DND-41 (cell line): ENCODE results near the gene SYNDIG1.

Experiments
- ATAC-seq: fragments of 200-7000 bp; cut with Tn5 transposase; 3 replicates; pipeline ENCODE4 v1.9.1; 2021; ENCODE audit warnings: low read depth; ENCODE audit not compliant: insufficient read depth
- DNase-seq: peaks from one replicate; pipeline ENCODE4 v3.0.0-alpha.2; 2020
- H2AFZ ChIP-seq: 2 replicates; pipeline ENCODE4 v1.6.0; 2012; ENCODE audit warnings: low read depth, low read length
- H3K27ac ChIP-seq: 2 replicates; pipeline ENCODE4 v1.5.1; 2012; ENCODE audit warnings: low read length, inconsistent platforms
- H3K27me3 ChIP-seq: fragments of 200-600 bp; sonication (generic); 2 replicates; pipeline ENCODE4 v1.6.0; 2012; ENCODE audit warnings: low read length, mild to moderate bottlenecking, inconsistent platforms; ENCODE audit not compliant: insufficient read depth, poor library complexity
- H3K36me3 ChIP-seq: 2 replicates; pipeline ENCODE4 v1.5.1; 2012; ENCODE audit warnings: low read length, inconsistent platforms; ENCODE audit not compliant: insufficient read depth
- H3K4me1 ChIP-seq: 2 replicates; pipeline ENCODE4 v1.5.1; 2012; ENCODE audit warnings: mild to moderate bottlenecking, low read length; ENCODE audit not compliant: insufficient read depth
- H3K4me2 ChIP-seq: 2 replicates; pipeline ENCODE4 v1.6.0; 2012; ENCODE audit warnings: mild to moderate bottlenecking, moderate library complexity, low read length, inconsistent platforms; ENCODE audit not compliant: insufficient read depth
- H3K4me3 ChIP-seq, 2 experiments: fragments of 200-600 bp in 1 of 2; shearing (Covaris generic) in 1 of 2; 2 replicates each; pipeline ENCODE4 v1.5.1; 2012 to 2016; ENCODE audit warnings: inconsistent platforms in 2 of 2, low read length in 2 of 2, mild to moderate bottlenecking in 2 of 2, low read depth in 1 of 2, moderate library complexity in 1 of 2
- H3K79me2 ChIP-seq: 2 replicates; pipeline ENCODE4 v1.6.0; 2012; ENCODE audit warnings: low read length, inconsistent platforms; ENCODE audit not compliant: insufficient read depth
- H3K9ac ChIP-seq: 2 replicates; pipeline ENCODE4 v1.6.0; 2012; ENCODE audit warnings: low read depth, mild to moderate bottlenecking, inconsistent platforms, low read length, moderate library complexity
- H3K9me3 ChIP-seq: 2 replicates; pipeline ENCODE4 v1.5.1; 2012; ENCODE audit warnings: low read length, moderate library complexity, mild to moderate bottlenecking, inconsistent platforms; ENCODE audit not compliant: insufficient read depth, severe bottlenecking
- H4K20me1 ChIP-seq: 2 replicates; pipeline ENCODE4 v1.6.0; 2012; ENCODE audit warnings: low read length; ENCODE audit not compliant: insufficient read depth
- CTCF ChIP-seq: IDR thresholded peaks from 2 replicates; pipeline ENCODE4 v1.5.1; 2012; ENCODE audit warnings: borderline replicate concordance, low read length, moderate library complexity, mild to moderate bottlenecking; ENCODE audit not compliant: poor library complexity, severe bottlenecking; ENCODE audit errors: extremely low read depth
- EZH2 ChIP-seq: IDR thresholded peaks from 3 replicates; pipeline ENCODE4 v1.6.1; 2012; ENCODE audit warnings: borderline replicate concordance, low read depth, mild to moderate bottlenecking, moderate library complexity, low read length, inconsistent platforms; ENCODE audit not compliant: severe bottlenecking

The SYNDIG1 gene

DNA sequence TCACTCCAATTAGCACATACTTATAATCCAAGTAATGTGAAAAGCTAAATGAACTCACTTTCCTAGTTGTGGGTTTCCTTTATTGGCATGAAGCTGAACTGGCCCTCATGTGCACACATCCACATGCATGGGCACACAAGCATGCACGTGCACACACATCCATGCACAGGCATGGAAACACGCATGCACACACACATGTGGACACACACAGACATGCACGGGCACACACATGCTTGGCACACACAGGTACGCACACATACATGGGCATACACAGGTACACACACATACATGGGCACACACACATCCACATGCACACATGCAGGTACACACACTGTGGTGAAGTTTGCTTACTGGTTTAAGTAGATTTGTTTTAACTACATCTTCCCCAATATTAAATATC, 23.8 kb downstream of the SYNDIG1 start:
- DNase-seq, result no peak
- H2AFZ ChIP-seq, result no peak overlapping the region
- no peaks in the 10 kb centered on the region for H3K36me3 ChIP-seq
- H3K4me2 ChIP-seq, result no peak overlapping the region
- ATAC-seq, result no peak
- TF ChIP-seq CTCF (no peak), EZH2 (no peak)
- H4K20me1 ChIP-seq, result no peaks in the 10 kb centered on the region
- H3K4me3 ChIP-seq, result no peak overlapping the region
- H3K27ac ChIP-seq, result no peak overlapping the region
- H3K27me3 ChIP-seq, result no peaks in the 10 kb centered on the region
- no peaks in the 10 kb centered on the region for H3K9me3 ChIP-seq
- H3K79me2 ChIP-seq, result no peaks in the 10 kb centered on the region
- H3K4me1 ChIP-seq, result no peaks in the 10 kb centered on the region
- H3K9ac ChIP-seq, result no peak overlapping the region

DNA sequence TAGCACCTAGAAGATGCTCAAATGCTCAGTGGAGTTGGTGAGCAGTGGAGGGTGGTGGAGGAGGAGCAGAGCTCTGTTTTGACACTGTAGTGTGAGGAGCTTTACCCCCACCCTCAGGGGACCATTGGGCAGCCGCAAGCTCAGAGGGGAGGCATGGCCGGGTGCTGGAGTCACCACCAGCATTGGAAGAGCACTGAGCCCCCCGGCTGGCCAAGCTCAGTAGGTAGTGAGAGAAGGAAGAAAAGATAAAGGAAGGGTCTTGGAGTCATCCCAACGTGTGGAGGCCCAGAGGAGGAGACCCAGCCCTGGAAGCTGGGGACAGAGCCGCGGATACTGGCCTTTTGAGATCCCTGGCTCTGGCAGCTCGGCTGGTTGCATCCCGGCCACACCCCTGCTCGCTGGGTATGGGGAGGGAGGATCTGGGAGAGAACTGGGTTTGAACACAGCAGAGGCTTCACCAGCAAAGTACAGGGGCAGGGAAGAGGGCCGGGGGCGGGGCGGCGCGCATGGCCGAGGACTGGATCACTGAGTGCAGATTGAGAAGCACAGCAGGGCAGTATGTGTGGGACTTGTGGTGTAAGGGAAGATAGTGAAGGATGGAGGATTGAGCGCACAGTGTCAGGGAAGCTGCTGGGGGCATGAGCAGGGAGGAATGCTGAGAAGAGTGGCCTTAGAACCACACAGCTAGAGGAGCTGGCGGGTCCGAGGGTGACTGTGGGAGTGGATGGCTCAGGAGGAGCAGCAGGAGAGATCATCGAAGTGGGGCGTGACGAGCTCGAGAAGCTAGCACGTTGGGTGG, 24.4 kb downstream of the SYNDIG1 start:
- H3K27ac ChIP-seq, result no peak overlapping the region
- TF ChIP-seq EZH2 (no peak), CTCF (no peak)
- no peak overlapping the region for H3K4me2 ChIP-seq
- H4K20me1 ChIP-seq, result no peaks in the 10 kb centered on the region
- no peaks in the 10 kb centered on the region for H3K4me1 ChIP-seq
- no peak overlapping the region for H3K9ac ChIP-seq
- ATAC-seq, result no peak
- no peak overlapping the region for H2AFZ ChIP-seq
- no peak overlapping the region for H3K4me3 ChIP-seq
- no peak for DNase-seq
- no peaks in the 10 kb centered on the region for H3K9me3 ChIP-seq
- H3K79me2 ChIP-seq, result no peaks in the 10 kb centered on the region
- H3K27me3 ChIP-seq, result no peaks in the 10 kb centered on the region
- no peaks in the 10 kb centered on the region for H3K36me3 ChIP-seq

DNA sequence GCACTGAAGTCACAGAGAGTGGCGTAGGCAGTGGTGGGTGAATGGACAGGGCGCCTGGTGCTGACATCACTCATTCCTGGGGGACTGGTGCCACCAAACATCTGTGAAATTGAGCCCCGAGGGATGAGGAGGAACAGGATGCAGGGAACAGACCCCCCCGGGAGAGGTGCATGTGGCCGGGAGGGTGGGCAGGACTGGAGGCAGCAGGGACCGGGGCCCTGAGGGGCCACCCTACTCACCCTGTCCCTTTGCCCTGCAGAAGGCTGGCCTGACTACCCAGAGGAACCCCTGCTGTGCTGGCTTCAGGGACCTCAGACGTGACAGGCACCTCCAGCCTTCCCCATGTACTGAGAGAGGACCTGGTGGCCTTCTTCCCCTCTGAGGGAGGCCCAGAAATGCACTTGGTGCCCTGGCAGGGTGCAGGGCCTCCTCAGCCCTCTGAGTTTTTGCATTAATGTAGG, 25.1 kb downstream of the SYNDIG1 start:
- no peak overlapping the region for H3K9ac ChIP-seq
- no peak overlapping the region for H3K4me2 ChIP-seq
- no peaks in the 10 kb centered on the region for H3K79me2 ChIP-seq
- H3K4me1 ChIP-seq, result no peaks in the 10 kb centered on the region
- no peak for TF ChIP-seq EZH2
- TF ChIP-seq CTCF, result no peak
- H3K27ac ChIP-seq, result no peak overlapping the region
- no peaks in the 10 kb centered on the region for H3K27me3 ChIP-seq
- no peaks in the 10 kb centered on the region for H3K9me3 ChIP-seq
- H3K36me3 ChIP-seq, result no peaks in the 10 kb centered on the region
- DNase-seq (no peak), ATAC-seq (no peak)
- no peaks in the 10 kb centered on the region for H4K20me1 ChIP-seq
- no peak overlapping the region for H3K4me3 ChIP-seq
- H2AFZ ChIP-seq, result no peak overlapping the region
